Gastrocnemius medialis (tissue), 4 donors: ENCODE measurements around the gene KIAA1614. TPM values are rescaled to one million over a fixed set of nuclear protein-coding genes. Genes with fewer than 3 reads are reported as not detected.

Experiments
- ATAC-seq, 2 donors: fragments of 150-250 bp; one replicate each; pipeline ENCODE4 v1.9.1; 2016
- DNase-seq, 2 donors: peaks; one replicate each; pipeline ENCODE4 v3.0.0-alpha.2; 2019
- H3K27ac ChIP-seq, 4 donors: fragments of 200-600 bp; sonication (generic); 1 replicate in 1 of 4; 2 replicates in 3 of 4; pipeline ENCODE4 v1.5.1; 2016 to 2018; ENCODE audit warnings: mild to moderate bottlenecking in 2 of 4, moderate library complexity in 1 of 4
- H3K27me3 ChIP-seq, 3 donors: fragments of 200-600 bp; sonication (generic) in 2 of 3; 1 replicate in 1 of 3; 2 replicates in 2 of 3; pipeline versions ENCODE4 v1.5.1 to v1.6.0; 2016 to 2019; ENCODE audit warnings: mild to moderate bottlenecking in 1 of 3, moderate library complexity in 1 of 3
- H3K36me3 ChIP-seq, 2 donors: fragments of 200-600 bp; sonication (generic) in 1 of 2; one replicate each; pipeline ENCODE4 v1.5.1; 2017 to 2018
- H3K4me1 ChIP-seq, 2 donors: fragments of 200-600 bp; sonication (generic) in 1 of 2; one replicate each; pipeline ENCODE4 v1.5.1; 2016 to 2017; ENCODE audit warnings: mild to moderate bottlenecking in 2 of 2
- H3K4me3 ChIP-seq, 4 donors: fragments of 200-600 bp; sonication (generic) in 3 of 4; 1 replicate in 1 of 4; 2 replicates in 3 of 4; pipeline ENCODE4 v1.5.1; 2016 to 2019; ENCODE audit warnings: mild to moderate bottlenecking in 2 of 4
- H3K9me3 ChIP-seq, 3 donors: fragments of 200-600 bp; sonication (generic) in 2 of 3; 1 replicate in 1 of 3; 2 replicates in 2 of 3; pipeline ENCODE4 v1.5.1; 2016 to 2019
- POLR2A ChIP-seq, 2 donors: fragments of 450-650 bp; IDR thresholded peaks; one replicate each; pipeline ENCODE4 v1.6.1; 2017; ENCODE audit warnings: antibody characterized with exemption in 2 of 2, mild to moderate bottlenecking in 2 of 2, moderate library complexity in 2 of 2
- in situ Hi-C, 4 donors: fragments of 200-750 bp; cut with MboI; loops; one replicate each; pipeline versions ENCODE4 v1.15.0 to v1.8.0; 2017; ENCODE audit warnings: low sequenced_read_pairs in 4 of 4
- intact Hi-C: fragments of 100-400 bp; cut with DNase I; formaldehyde crosslinking; loops from one replicate; pipeline ENCODE4 v1.15.1; 2023; ENCODE audit warnings: low total_unique reads
- total RNA-seq, 4 donors: library from RNA; depleted of rRNA; stranded (reverse); fragments of >200 nt; gene quantifications; one replicate each; pipeline versions ENCODE4 v1.1.0 to v1.2.3, GENCODE V29; 2016
- TF ChIP-seq, protein P1 (sequence below), 5 experiments: fragments of 450-650 bp in 3 of 5; fragments of 200-600 bp in 2 of 5; sonication (generic) in 2 of 5; IDR thresholded peaks in 4 of 5; conservative IDR thresholded peaks in 1 of 5; 1 replicate in 4 of 5; 2 replicates in 1 of 5; pipeline ENCODE4 v1.5.1; 2016 to 2019; ENCODE audit warnings: antibody characterized with exemption in 5 of 5, mild to moderate bottlenecking in 3 of 5, moderate library complexity in 3 of 5

The KIAA1614 gene
- total RNA-seq, 4 donors from 2014 or later, result 0.51 to 3.3 (median 1.3) TPM

DNA sequence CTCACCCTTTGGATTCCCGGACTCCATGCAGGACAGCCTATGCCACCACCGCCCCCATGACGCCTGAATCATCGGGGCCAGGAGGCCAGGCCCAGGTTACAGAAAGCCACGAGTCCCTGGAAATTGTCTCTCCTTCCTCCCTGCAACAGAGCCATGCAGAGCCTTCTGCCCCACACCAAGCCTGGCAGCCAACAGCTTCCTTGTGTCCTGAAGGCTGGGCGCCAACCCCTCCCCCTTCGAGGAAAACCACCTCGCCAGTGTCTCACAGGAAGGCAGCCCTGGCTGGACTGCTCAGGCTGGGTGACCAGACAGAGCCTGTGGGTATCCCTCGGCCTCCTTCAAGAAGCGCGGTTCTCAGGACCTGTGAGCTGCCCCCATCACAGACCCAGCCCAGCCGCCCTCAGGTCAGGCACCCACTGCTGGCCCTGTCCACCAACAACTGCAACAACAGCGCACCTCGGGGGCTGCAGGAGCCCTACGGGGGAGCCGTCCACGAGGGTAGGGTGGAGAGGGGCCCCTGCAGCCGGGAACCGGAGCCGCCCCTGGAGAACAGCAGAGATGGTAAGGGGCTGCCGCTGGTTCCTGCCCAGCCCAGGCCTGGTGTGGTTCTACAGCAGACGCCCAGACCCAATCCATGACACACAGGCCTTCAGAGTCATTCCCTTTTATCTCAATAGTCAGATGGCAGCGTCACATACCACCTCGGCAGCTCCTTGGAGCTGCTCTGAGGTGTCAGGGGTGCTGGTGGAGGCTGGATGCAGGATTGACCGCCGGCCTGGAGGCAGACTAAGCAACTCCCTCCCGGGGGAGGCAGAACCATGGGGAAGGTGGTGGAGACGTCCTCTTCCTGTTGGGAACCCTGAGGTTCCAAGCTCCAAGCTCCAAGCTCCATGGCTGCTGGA is 23.7 kb downstream of the KIAA1614 start:
- H3K4me1 ChIP-seq, result no peaks in the 10 kb centered on the region
- H3K9me3 ChIP-seq, result no peaks in the 10 kb centered on the region
- in situ Hi-C loops, result no loop called here
- no peak overlapping the region for H3K27ac ChIP-seq
- no peaks in the 10 kb centered on the region for H3K27me3 ChIP-seq
- TF ChIP-seq, protein P1, sequence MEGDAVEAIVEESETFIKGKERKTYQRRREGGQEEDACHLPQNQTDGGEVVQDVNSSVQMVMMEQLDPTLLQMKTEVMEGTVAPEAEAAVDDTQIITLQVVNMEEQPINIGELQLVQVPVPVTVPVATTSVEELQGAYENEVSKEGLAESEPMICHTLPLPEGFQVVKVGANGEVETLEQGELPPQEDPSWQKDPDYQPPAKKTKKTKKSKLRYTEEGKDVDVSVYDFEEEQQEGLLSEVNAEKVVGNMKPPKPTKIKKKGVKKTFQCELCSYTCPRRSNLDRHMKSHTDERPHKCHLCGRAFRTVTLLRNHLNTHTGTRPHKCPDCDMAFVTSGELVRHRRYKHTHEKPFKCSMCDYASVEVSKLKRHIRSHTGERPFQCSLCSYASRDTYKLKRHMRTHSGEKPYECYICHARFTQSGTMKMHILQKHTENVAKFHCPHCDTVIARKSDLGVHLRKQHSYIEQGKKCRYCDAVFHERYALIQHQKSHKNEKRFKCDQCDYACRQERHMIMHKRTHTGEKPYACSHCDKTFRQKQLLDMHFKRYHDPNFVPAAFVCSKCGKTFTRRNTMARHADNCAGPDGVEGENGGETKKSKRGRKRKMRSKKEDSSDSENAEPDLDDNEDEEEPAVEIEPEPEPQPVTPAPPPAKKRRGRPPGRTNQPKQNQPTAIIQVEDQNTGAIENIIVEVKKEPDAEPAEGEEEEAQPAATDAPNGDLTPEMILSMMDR (IDR thresholded peaks at IDR 0.05 in 4 of 5, conservative IDR thresholded peaks at IDR 0.05 in 1 of 5), result no peak
- TF ChIP-seq POLR2A (IDR thresholded peaks at IDR 0.05), result no peak
- no peaks in the 10 kb centered on the region for H3K36me3 ChIP-seq
- no peak for ATAC-seq
- no peak for DNase-seq
- intact Hi-C loops, result no loop called here
- H3K4me3 ChIP-seq, result no peak overlapping the region

DNA sequence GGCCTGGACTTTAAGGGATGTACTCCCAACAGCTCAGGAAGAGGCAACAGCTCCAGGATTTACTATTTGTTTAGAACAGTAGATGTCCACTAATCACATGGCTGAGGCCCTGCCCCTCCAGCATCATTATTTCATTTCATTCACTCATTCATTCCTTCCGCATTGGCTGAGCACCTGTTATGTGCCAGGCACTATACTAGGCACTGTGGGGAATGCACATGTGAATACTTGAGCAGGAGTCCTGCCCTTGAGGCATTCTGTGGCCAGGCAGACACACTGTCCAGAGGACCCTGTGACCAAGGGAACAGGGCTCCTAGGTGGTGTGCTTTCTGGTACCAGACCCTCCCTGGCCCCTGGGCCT is 24.3 kb downstream of the KIAA1614 start:
- Histone ChIP-seq H3K4me3 (no peak overlapping the region), H3K36me3 (no peaks in the 10 kb centered on the region), H3K9me3 (no peaks in the 10 kb centered on the region), H3K27me3 (no peaks in the 10 kb centered on the region), H3K4me1 (no peaks in the 10 kb centered on the region), H3K27ac (no peak overlapping the region)
- intact Hi-C loops (no loop called here), in situ Hi-C loops (no loop called here)
- DNase-seq (no peak), ATAC-seq (no peak)
- TF ChIP-seq, protein P1 (IDR thresholded peaks at IDR 0.05 in 4 of 5, conservative IDR thresholded peaks at IDR 0.05 in 1 of 5), result no peak
- TF ChIP-seq POLR2A (IDR thresholded peaks at IDR 0.05), result no peak

DNA sequence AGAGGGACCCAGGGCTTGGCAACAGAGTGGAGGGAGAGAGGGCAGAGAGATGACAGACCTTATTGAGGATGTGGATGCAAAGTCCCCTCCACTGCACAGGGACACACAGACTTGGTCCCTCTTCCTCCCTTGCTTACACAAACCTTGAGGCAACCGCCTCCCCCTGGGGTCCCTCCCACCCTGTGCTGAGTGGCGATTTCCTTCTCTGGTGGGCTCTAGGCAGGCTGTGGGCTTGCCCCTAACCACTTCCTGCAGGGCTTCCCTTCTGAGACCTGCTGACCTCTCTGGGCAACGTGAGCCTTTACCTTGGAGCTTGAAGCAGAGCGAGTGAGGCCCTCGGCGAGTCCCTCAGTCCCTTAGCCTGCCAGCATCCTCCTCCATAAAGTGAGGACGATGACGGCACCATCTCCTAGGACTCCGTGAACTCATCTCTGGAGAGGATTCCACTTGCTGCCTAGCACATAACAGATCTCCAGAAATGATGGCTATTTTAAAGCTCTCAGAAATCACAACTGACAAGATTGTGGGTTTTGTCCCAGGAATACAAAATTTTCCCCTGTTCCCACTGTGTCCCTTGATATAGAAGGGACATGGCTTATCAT is 25.0 kb downstream of the KIAA1614 start:
- H3K27me3 ChIP-seq, result no peaks in the 10 kb centered on the region
- no peak overlapping the region for H3K4me3 ChIP-seq
- DNase-seq, result no peak
- no peaks in the 10 kb centered on the region for H3K9me3 ChIP-seq
- TF ChIP-seq POLR2A (IDR thresholded peaks at IDR 0.05), result no peak
- TF ChIP-seq, protein P1 (IDR thresholded peaks at IDR 0.05 in 4 of 5, conservative IDR thresholded peaks at IDR 0.05 in 1 of 5), result no peak
- no peaks in the 10 kb centered on the region for H3K4me1 ChIP-seq
- intact Hi-C loops, result no loop called here
- in situ Hi-C loops, result no loop called here
- ATAC-seq, result no peak
- no peaks in the 10 kb centered on the region for H3K36me3 ChIP-seq
- no peak overlapping the region for H3K27ac ChIP-seq

DNA sequence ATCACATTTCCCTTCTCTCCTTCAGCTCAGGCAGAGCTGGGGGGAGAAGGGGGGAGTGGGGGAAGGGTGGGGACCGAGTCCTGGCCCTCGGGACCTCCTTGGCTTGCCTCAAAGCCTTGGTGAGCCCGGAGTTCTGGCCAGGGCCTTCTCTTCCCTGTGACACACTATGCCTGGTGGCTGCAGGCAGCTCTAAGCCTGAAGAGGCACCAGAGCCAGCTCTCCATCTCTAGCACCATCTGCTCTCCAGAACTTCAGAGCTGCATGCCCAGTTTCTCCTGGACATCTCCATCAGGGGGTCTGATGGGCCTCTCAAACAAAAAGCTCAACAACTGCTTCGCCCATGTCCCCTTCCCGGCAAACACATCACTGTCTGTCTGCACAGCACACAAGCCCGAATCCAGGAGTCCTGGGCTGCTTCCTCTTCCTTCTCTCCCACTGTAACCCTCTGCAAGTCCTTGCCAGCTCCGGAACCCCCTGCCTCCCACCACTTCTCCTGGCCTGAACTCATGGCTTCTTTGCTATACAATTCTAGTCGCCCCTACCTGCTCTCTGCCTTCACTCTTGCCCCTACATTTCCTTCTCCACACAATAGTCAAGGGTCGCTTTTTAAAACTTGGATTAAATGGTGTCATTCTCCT is 26.5 kb downstream of the KIAA1614 start:
- H3K4me1 ChIP-seq, result no peaks in the 10 kb centered on the region
- H3K4me3 ChIP-seq, result no peak overlapping the region
- no peaks in the 10 kb centered on the region for H3K9me3 ChIP-seq
- DNase-seq, result no peak
- no peaks in the 10 kb centered on the region for H3K36me3 ChIP-seq
- no peaks in the 10 kb centered on the region for H3K27me3 ChIP-seq
- in situ Hi-C loops, result no loop called here
- intact Hi-C loops, result no loop called here
- H3K27ac ChIP-seq, result no peak overlapping the region
- no peak for TF ChIP-seq POLR2A (IDR thresholded peaks at IDR 0.05)
- TF ChIP-seq, protein P1 (IDR thresholded peaks at IDR 0.05 in 4 of 5, conservative IDR thresholded peaks at IDR 0.05 in 1 of 5), result no peak
- no peak for ATAC-seq
